SKM-1 (cell line): ENCODE data around the gene EPHA3.
A peak's percentile ranks its signal among the peaks of the same experiment; 100 is the strongest.

Experiments used
- DNase-seq: peaks from one replicate; lab custom pipeline; 2025; ENCODE audit not compliant: unreplicated experiment; lab: John Stamatoyannopoulos, UW

The EPHA3 gene

DNA sequence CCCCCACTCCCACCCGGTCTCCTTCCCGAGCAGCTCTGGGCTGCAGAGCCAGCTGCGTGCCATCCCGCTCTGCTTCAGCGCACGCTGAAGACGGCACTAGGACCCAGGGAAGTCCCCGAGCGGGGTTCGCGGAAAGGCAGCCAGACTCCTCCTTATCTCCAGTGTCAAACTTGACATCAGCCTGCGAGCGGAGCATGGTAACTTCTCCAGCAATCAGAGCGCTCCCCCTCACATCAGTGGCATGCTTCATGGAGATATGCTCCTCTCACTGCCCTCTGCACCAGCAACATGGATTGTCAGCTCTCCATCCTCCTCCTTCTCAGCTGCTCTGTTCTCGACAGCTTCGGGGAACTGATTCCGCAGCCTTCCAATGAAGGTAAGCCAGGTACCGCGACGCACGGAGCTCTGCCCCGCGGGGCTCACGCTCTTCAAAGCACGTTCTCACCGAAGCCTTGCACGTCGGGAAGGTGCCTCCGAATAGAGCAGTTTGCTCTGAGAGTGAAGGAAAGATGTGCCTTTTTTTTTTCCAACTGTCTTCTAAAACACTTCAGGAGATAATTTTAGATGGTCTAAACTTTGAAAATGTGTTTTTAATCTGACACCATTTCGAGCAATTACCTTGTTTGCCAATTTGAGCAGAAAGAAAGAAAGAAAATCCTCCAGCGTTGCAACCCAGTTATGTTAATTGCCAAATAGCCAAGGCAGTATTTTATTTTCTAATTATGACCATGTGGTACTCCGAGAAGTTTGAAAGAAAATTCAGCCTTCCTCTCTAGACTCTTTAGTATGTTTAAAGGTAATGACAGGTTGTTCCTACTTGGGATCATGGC lies at the start of gene EPHA3:
Gene EPHA3, plus strand, starts transcription at position 161 of the 830 bp plus-strand sequence. Its CDS starts 128 bp downstream, at position 289.
- DNase-seq = no peak

GRCh38 chr3:89058371-89058770 lies 49.0 kb upstream of the EPHA3 start:
- no peak for DNase-seq

GRCh38 chr3:89059211-89059925 lies 48.1 kb upstream of the EPHA3 start:
- peak; percentile 92 for DNase-seq

DNA sequence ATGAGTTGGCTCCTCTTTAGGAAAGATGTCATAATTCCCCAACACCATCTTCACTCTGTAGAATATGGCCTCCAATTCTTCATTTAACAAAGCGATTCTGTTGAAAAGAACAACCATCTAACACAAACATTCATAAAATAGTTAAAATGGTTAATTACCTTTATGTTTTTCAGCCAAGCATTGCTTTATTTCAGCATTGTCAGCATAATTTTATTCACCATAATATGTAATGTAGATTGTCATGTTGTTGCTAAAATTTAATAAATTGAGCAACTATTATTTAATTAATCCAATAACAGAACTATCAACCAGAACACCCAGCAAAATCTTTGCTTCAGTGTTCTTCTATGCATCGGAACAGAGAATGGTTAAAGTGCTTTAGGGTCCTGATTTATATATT lies 46.2 kb upstream of the EPHA3 start:
- no peak for DNase-seq

DNA sequence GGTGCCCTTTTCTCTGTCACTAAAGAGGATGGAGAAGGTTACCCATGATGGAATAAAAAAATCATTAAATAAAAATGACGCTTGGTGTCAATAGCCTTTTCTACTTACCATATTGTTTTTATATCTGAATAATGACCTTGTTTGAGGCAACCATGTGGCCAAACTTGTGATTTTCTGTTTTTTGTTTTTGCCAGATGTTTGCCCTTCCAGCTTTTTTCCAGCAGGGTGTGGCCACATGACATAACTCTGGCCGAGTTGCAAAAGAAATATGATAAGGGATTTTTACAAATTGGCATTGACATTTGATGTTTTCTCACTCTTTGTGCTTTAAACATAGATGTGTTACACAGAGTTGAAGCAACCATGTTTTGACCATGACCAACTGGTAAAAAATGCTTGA lies 39.7 kb upstream of the EPHA3 start:
- no peak for DNase-seq

GRCh38 chr3:89072642-89073041 lies 34.8 kb upstream of the EPHA3 start:
- no peak for DNase-seq

- DNase-seq = no peak
Measured at GRCh38 chr3:89079944-89080343, 27.5 kb upstream of the EPHA3 start.

DNA sequence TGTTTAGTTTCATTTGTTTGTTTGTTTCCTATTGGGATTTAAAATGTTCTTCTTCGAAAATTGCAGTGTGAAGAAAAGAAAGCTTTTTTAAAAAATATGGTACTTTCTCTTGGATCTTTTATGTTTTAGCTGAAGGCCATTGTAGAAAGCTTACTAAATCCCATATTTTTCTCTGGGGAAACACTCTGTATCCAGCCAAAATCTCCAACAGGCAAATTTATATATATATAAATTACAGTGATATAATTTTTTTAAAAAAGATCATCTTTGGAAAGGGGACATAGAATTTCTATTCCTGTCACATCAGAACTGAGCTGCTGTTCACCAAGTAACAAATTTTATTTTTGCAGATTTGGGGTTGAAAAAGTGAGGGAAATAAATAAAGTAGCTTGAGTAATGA lies 19.6 kb upstream of the EPHA3 start:
- DNase-seq = no peak

DNA sequence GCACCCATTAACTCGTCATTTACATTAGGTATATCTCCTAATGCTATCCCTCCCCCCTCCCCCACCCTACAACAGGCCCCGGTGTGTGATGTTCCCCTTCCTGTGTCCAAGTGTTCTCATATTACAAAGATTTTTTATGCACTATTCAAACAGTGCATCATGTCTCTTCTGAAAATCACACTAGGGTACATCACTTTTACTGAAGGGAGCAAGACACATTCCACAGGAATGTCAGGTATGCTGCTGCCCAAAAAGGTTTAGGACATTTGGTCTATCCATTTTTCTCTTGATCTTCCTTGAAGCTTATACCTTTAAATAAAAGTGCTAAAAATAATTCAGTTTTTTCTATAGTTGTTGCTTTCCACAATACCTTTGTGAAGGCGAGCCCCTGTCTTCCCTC lies 9.2 kb upstream of the EPHA3 start:
- DNase-seq = no peak

DNA sequence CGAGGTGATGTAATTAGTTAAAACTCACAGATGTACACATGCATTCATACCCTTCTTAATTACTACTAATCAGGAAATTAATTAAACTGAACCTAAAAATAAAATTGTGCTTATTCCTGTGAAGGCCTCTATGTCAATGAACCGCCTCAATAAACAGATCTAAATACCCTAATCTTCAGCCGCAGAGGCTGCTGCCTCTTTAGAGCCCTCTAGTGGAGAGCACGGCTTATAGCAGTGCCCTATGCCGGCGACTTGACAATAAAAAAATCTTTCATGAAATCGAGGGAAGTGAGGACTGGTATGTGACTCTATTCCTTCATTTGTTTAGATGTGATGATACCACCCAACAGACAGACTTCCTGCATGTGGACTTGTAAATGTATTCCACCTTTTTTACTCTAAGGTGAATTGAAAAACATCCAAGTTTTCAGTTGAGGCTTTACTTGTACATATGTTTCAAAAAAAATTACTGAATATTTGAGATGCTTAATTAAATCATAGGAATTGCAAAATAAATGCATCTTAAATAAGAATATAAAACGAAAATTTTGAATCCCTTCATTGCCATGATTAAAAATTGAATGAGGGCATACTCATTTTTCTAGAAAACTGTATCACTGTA lies 8.3 kb upstream of the EPHA3 start:
- peak; percentile 61 for DNase-seq

DNA sequence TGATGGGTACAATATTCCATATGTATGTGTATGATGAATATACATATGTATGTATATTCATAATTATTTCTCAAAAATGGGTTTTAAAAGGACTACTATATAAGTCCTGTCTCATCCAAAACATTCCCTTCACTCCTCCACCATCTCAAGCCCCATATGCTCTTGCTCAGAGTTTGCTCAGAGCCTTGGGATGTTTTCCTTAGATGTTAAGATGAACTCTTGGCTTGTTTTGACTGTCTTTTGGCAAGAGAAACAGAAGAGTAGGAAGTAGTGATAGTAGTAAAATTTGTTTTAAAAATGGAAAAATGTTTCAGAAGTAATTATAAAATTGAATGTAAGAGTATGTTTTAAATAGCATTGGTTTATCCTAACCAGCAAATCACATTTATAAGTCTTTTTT lies 6.2 kb upstream of the EPHA3 start:
- DNase-seq = no peak

DNA sequence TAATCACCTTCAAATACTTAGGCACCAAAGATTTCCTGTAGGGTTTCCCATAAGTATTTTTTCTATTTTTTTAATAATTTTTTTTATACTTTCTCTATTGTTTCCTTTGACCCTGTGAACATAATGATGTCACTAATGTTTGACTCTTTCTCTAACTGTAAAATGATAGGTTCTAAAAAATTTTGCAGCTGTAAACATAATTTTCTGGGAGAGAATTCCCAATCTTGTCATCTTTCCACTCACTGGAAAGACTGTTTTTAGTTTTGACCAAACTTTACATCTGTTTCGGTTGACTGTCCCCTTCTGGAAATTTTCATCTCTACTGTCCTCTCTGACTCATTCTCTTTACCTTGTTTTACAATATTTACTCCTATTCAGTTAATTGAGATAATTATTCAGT lies 5.5 kb upstream of the EPHA3 start:
- no peak for DNase-seq

- DNase-seq = no peak
Measured at GRCh38 chr3:89104499-89104898, 2.9 kb upstream of the EPHA3 start.

DNA sequence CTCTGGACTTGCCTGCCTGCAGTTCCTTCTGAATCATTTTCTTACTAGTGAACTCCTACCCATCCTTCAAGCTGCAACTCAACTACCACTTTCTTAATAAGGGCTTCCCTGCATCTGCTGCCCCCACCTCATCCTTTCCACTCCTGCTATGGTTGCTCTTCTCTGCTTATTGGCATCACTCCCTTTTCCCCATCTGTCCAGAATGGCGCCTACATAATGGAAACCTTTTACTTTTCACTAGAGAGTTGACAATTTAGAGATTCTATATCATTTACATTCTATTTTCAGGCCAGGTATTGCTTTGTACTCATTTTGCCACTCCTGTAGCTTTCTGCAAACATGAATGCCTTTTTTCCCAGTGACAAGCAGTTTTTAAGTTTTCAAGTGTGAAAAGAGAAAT lies 1.9 kb upstream of the EPHA3 start:
- no peak for DNase-seq

DNA sequence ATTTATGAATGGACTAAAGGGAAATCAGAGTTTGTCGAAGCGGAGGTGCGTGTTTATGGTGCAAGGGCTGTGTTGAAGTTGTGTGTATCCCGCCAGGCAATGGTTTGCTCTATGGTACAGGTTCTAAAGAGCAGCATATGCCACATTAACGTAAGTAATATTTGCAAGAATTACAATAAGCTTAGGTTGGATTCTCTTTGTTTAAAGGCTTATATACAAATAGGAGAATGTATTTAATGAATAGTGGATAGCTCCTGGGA lies 800 bp downstream of the EPHA3 start:
- DNase-seq = no peak

DNA sequence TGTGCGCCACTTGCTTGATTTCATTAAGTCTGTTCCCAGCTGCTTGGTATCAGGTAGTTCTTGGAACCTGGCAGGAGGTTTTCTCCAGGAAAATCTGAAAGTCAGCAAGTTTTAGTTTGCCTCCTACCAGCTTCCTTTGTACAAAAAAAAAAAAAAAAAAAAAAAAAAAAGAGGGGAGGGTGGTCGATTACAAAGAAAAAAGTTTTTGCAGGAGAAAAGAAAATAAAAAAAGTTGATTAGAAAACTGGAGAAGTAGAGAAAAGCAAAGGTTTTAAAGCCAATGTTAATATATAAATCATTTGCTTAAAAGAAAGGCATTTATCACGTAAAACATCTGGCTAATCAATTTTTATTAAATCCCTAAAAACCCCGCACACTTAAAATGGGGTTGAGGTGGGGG lies 5.9 kb downstream of the EPHA3 start:
- DNase-seq = no peak

DNA sequence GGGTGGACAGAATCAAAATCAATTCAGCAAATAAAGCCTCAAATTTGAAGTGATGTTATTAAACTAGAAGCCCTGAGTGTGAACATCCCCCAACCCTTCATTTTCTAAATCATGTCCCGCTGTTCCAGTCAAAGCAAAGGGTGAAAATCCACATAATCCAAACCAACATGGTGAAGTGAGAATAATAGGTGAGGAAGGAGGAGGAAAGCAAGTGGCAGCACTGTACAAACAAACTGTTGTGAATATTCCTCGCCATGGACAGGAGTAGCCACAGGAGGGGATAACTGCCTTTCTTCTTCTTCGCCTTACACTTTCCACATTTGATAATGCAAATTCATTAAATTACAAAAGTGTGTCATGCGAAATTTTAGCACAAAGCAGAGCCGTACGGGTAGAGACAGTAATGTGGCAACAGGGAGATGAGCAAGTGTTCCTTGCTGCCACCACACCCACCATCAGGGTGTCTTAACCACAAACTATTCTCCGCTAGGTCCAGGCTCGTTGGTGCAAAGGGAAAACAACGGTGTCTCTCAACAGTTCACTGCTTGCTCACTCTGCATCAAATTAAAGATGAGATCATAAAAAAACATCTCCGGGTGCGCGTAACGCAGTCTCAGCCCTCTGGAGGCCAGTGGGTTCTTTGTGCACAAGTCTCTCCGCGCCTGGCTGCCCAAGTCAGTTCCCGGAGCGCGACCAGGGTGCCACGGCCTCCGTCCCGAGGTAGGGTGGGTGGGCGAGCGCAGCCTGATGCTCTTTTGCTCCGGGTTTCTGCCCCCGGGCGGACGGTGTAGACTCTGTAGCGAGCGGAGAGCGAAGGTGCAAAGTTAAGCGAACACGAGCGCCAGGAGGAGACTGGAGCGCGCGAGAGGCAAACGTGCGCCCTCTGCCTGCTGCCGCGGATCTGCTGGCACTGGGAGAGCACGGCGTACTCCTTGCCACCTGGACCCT lies 6.7 kb downstream of the EPHA3 start:
- no peak for DNase-seq

GRCh38 chr3:89114841-89115223 lies 7.4 kb downstream of the EPHA3 start:
- no peak for DNase-seq

DNA sequence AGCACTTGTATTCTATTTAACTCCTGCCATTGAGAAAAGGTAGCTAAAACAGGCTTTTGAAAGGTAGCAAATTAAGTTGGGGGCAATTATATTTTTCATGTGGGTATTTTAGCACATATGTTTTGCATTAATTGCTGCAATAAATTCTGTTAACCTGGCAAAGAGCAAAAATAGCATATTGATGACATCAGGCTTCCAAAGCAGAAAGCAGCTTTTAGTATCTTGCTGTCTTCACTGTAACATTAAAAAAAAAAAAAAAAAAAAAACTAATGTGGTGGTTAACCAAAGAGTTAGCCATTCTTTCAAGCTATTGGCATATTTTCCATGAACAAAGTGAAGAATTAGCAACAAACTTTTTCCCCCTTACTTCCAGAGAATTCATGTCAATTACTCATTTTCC lies 9.1 kb downstream of the EPHA3 start:
- no peak for DNase-seq

- no peak for DNase-seq
Measured at GRCh38 chr3:89138048-89138447, 30.6 kb downstream of the EPHA3 start.

DNA sequence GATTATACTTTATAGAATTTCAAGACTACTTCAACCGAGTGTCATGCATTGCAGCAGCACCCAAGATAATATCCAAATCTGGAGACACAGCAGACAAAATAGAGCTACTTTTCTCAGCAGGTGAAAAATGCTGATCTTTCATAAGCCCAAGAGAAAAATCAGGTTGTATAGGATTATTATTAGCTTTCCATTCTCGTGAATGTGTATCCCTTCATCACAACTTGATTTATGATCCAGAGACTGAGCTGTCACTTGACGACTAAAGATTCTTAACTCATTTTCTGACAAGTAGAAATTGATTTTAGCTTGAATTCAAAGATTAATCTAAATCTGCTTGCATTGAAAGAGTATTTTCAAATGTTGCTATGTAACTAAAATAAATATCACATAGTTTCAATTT lies 32.4 kb downstream of the EPHA3 start:
- DNase-seq = no peak
